Measurements from ENCODE around the gene AKAP5.
A peak's percentile ranks its signal among the peaks of the same experiment; 100 is the strongest.

The AKAP5 gene

DNA sequence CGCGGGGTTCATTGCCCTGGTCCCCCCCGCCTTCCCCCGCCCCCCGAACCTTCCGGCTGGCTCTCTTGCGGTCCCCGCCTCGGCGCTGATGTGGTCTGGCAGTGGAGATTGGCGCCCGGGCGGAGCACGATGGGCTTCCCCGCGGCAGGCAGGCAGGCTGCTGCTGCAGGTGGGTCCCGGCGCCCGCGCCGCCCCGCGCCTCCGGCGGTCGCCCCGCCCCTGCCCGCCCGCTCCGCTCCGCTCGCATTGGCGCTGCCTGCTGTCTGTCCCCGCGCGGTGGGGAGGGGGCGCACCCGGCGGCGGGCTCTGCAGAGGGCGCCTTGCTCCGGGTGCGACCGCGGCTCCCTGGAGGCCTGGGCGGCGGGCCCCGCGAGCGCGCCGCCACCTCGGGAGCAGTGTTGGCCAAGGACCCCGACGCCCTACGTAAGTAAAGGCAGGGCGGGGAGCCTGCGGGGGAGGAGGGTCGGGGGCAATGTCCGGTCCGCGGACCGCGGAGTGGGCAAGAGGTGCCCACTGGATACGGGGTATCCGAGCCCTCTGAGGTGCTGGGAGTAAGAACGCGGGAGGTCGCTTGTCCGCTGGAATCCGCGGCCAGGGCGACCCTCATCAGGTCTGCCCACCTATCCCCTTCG lies at the start of gene AKAP5:
TSS of gene AKAP5 (plus strand) at position 309 of the 632 bp plus-strand sequence. CDS start 2,896 bp downstream, outside the sequence.
- peak; percentile 57 for DNase-seq (ENCODE audit: low spot score)

DNA sequence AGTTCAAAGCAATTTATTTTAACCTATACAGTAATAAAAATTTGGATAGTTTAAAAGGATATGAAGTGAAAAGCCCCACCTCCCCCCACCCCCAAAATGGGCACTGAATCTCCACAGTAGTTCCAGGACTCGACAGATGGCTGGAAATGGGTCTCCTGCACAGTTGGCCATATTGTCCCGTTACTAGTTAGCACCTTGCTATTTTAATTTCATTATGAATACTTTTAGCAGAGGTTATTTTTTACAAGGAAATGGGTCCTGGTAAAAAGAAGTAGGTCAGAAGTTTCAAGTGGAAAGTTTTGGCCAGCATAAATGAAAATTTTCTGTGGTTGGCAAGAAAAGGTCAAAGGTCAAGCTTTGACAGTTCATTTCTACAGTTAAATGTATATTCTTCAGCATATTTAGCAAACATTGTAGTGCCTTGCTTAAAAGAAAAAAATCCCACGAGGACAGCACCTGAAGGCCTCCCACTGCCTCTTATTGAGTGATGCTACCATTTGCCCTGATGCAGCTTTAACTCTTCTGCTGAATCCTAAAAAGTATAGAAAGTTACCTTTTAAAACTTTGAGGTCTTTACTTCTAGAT lies 48.9 kb upstream of the AKAP5 start:
- no peak for DNase-seq (ENCODE audit: low spot score)

GRCh38 chr14:64417055-64417770 lies 48.1 kb upstream of the AKAP5 start:
- no peak for DNase-seq (ENCODE audit: low spot score)

DNA sequence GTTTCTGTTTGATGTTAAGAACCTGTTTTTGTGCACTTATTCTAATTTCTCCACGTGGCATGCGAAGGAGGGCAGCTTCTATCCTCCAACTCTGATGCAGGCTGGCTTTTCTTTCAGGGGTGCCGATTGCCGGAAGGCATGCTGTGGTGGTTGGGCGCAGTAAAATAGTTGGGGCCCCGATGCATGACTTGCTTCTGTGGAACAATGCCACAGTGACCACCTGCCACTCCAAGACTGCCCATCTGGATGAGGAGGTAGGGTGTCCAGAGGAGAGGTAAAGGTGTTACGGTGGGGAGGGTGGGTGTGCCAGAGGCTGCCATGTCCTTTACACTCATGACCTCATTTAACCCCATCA lies 47.6 kb upstream of the AKAP5 start:
- DNase-seq (ENCODE audit: low spot score): no peak

DNA sequence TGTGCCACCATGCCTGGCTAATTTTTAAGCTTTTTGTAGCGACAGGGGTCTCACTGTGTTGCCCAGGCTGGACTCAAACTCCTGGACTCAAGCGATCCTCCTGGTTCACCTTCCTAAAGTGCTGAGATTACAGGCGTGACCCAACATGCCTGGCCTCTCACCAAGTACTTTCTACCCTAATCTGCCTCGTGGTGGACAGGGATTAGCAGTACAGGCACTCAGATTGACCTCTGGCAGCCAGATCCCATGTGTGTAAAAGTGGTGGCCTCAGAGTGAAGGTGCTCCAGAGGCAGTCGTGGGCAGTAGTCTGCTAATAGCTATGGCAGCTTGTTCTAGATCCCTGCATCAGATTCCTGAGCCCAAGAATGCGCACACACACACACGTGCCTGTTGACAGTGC lies 46.3 kb upstream of the AKAP5 start:
- no peak for DNase-seq (ENCODE audit: low spot score)

GRCh38 chr14:64421166-64421565 lies 44.1 kb upstream of the AKAP5 start:
- no peak for DNase-seq (ENCODE audit: low spot score)

DNA sequence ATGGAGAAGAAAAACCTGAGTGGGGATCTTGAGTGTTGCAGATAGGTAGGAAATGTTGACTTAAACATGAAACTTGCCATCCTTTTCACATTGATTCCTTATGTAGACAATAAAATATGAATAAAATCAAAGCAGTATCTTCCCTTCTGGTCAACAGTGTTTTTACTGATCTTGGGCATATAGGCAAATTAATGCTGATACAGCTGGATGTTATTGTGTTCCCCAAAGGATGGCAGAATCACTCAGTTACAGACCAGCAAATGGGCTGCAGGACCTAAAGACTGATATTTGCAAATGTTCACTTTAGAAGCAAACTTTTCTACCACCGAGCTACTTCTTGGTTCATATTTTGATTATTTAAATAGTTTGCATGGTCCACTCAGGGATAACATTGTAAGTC lies 43.3 kb upstream of the AKAP5 start:
- DNase-seq (ENCODE audit: low spot score): no peak

DNA sequence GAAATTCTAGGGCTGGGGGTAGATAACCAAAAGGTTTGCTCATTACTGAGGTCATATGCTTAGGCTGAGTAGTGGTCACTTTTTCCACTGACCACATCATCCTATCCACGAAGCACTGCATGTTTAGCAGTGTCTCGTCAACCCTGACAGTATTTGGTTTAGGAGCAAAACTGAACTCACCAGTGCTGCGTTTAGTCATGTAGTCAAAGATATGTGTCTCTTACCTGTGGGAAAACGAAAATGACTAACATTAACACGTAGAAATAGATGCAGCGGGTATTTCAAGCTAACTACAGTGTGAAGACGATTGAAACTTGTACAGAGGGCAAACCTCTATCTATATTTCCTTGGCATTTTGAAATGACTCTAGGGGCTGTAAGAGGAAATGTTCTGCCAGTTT lies 42.5 kb upstream of the AKAP5 start:
- DNase-seq (ENCODE audit: low spot score): no peak

DNA sequence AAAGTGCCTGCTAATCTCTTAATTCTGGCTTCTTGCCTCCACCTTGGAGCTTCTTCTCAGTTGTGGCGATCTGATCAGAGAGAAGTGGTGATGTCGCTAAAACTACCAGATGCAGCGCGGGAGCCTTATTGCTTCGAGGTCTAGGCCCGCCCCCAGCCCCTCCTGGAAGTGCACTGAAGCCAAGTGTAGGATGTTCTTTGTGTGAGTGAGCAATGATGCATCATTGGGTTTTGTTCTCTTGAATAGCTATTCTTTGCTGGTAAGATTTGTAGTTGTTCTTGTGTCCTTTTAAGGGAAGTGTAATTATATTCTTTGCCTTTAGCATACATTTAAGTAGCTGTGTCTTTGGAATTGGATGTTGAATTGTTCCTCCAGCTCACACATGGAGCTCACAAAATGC lies 41.3 kb upstream of the AKAP5 start:
- no peak for DNase-seq (ENCODE audit: low spot score)

DNA sequence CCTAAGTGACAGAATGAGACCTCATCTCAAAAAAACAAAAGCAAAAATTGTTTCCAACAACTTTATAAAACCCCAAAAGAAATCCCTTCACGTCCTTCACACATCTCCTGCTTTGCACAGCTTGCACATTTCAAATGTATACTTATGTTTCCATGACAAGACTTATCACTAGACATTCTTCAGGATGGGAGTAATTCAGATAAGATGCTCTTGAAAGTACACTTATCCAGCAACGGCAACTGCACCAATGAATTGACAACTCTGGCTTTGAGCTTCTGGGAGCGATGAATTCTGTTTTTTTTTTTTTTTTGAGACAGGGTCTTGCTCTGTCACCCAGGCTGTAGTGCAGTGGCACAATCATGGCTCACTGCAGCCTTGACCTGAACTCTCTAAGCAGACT lies 30.8 kb upstream of the AKAP5 start:
- DNase-seq (ENCODE audit: low spot score): no peak

DNA sequence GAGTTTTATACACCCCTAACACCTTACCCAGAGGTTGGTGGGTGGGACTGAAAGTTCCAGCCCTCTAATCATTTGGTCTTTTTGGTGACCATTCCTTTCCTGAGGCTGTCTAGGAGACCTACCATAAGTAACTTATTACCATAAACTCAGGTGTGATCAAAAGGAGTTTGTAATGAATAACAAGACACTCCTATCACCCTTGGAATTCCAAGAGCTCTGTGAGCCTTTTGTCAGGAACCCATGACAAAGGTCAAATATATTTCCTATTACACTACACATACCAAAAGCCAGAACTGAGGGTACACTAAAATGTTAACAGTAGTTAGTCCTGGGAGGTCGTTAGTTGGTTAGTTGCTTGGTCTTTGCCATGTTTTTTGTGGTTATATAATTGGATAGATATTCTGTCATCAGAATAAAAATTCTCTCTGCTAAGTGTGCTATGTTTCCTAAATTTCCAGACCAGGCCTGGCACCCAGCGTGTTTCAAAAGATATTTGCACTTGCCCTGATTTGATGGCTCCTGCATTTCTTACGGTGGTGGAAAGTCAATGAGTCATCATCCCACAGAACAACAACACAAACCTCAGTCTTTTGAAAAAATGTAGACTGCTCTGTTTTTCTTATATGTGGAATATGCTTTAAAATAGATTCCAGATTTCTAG lies 27.0 kb upstream of the AKAP5 start:
- no peak for DNase-seq (ENCODE audit: low spot score)

DNA sequence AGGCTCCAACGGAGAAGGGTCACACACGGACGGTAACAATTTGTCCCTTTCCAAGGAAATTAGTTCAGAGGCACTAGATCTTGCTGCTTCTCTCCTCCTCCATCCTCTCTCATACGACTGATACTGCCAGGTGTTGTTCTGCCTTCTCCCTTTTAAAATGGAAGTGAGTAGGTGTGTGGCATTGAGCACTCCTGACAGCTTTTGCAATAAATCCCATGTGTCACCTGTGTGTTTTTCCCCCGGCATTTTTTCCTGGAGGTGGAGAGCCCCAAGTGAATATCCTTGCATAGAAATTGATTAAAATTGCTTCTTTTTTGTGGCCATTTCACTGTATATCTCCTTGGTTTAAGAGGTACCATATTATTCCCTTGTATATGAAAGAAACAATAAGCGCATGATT lies 26.2 kb upstream of the AKAP5 start:
- no peak for DNase-seq (ENCODE audit: low spot score)

- DNase-seq (ENCODE audit: low spot score): no peak
These were observed 24.8 kb upstream of the AKAP5 start for GRCh38 chr14:64440494-64440893.

- DNase-seq (ENCODE audit: low spot score): no peak
These were observed 22.9 kb upstream of the AKAP5 start for GRCh38 chr14:64442300-64442988.

GRCh38 chr14:64444140-64444539 lies 21.2 kb upstream of the AKAP5 start:
- DNase-seq (ENCODE audit: low spot score): no peak

DNA sequence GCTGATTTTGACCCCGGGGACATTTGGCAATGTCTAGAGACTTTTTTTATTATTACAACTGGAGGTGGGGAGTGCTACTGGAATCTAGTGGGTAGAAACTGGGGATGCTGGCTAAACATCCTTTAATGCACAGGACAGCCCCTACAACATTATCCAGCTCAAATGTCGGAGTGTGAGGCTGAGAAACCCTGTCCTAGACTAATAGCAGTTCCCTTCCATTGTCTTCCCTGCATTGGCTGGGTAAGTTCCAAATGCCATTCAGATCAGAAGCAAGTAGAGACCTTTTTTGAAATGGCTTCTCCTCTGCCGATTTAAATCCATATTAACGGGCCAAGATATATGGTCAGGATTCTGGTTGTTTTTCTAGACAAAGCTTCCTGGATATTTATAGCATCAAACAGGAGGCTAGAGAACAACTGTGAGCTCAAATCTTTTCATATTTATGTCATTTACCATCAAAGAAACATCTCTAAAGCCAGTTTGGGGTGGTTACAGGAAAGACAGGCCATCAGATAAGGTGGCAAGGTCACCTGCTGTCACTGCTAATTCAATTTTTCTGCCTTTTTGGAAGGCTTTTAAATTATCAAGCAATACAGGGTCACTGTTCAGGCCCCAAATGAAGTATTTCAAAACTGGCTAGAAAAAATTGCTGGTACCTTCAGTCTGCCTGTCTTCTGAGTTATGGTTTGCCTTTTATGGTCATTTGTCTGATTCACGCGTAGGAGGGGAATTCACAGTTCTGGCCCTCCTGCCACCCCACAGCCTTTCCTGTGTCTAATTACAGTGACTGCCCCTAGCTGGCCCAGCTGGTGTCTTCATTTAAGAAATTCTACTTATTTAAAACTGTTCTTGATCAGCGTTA lies 20.1 kb upstream of the AKAP5 start:
- DNase-seq (ENCODE audit: low spot score): no peak

GRCh38 chr14:64447876-64448670 lies 17.2 kb upstream of the AKAP5 start:
- DNase-seq (ENCODE audit: low spot score): no peak

GRCh38 chr14:64450255-64450654 lies 15.0 kb upstream of the AKAP5 start:
- no peak for DNase-seq (ENCODE audit: low spot score)

DNA sequence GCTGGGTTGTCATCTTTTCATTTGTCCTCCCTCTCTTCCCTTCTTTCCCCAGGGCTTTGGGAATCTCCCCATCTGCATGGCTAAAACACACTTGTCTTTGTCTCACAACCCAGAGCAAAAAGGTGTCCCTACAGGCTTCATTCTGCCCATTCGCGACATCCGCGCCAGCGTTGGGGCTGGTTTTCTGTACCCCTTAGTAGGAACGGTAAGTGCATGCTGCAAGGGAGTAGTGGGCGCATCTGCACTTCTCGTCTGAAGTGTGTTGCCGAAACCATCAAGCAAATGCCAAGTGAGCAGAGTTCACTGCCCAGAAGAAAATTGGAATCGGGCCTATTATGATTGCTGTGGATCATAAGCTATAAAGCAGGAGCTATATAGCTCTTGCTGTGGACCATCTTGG lies 10.6 kb upstream of the AKAP5 start:
- DNase-seq (ENCODE audit: low spot score): no peak

GRCh38 chr14:64459405-64460136 lies 5.7 kb upstream of the AKAP5 start:
- DNase-seq (ENCODE audit: low spot score): no peak

All from globus pallidus (tissue), 1 donor.